ENCODE data around the gene CAMKMT.
"Not testable (repeated sequence)": the region's sequence is repeated elsewhere in the genome, so short reads cannot be mapped to it uniquely, and the experiment has no call there.

CAMKMT gene

GRCh38 chr2:44360749-44361329, 908 bp upstream of the CAMKMT start:
- no peak for DNase-seq (ENCODE audit: low read depth in 1 of 2, low spot score in 1 of 2)

GRCh38 chr2:44362207-44363015, 664 bp downstream of the CAMKMT start:
- peak; percentile 5 to 11 for DNase-seq (ENCODE audit: low read depth in 1 of 2, low spot score in 1 of 2)

- DNase-seq (ENCODE audit: low read depth in 1 of 2, low spot score in 1 of 2): no peak
Observed at GRCh38 chr2:44364604-44365003, 2.9 kb downstream of the CAMKMT start.

- no peak for DNase-seq (ENCODE audit: low read depth in 1 of 2, low spot score in 1 of 2)
Observed at GRCh38 chr2:44367591-44367990, 5.8 kb downstream of the CAMKMT start.

- no peak for DNase-seq (ENCODE audit: low read depth in 1 of 2, low spot score in 1 of 2)
Observed at GRCh38 chr2:44369392-44369791, 7.6 kb downstream of the CAMKMT start.

GRCh38 chr2:44371445-44371844, 9.7 kb downstream of the CAMKMT start:
- no peak for DNase-seq (ENCODE audit: low read depth in 1 of 2, low spot score in 1 of 2)

- no peak for DNase-seq (ENCODE audit: low read depth in 1 of 2, low spot score in 1 of 2)
Observed at GRCh38 chr2:44372246-44372645, 10.5 kb downstream of the CAMKMT start.

- no peak for DNase-seq (ENCODE audit: low read depth in 1 of 2, low spot score in 1 of 2)
Observed at GRCh38 chr2:44377486-44377885, 15.7 kb downstream of the CAMKMT start.

- not testable (repeated sequence) for DNase-seq (ENCODE audit: low read depth in 1 of 2, low spot score in 1 of 2)
Observed at GRCh38 chr2:44385226-44385625, 23.5 kb downstream of the CAMKMT start.

GRCh38 chr2:44388877-44389276, 27.1 kb downstream of the CAMKMT start:
- no peak for DNase-seq (ENCODE audit: low read depth in 1 of 2, low spot score in 1 of 2)

GRCh38 chr2:44389895-44390294, 28.1 kb downstream of the CAMKMT start:
- no peak for DNase-seq (ENCODE audit: low read depth in 1 of 2, low spot score in 1 of 2)

GRCh38 chr2:44392338-44392943, 30.7 kb downstream of the CAMKMT start:
- no peak for DNase-seq (ENCODE audit: low read depth in 1 of 2, low spot score in 1 of 2)

- DNase-seq (ENCODE audit: low read depth in 1 of 2, low spot score in 1 of 2): no peak
Observed at GRCh38 chr2:44397447-44398175, 35.9 kb downstream of the CAMKMT start.

- no peak for DNase-seq (ENCODE audit: low read depth in 1 of 2, low spot score in 1 of 2)
Observed at GRCh38 chr2:44398243-44398897, 36.6 kb downstream of the CAMKMT start.

GRCh38 chr2:44420725-44421124, 59.0 kb downstream of the CAMKMT start:
- DNase-seq (ENCODE audit: low read depth in 1 of 2, low spot score in 1 of 2): no peak

GRCh38 chr2:44424211-44424610, 62.5 kb downstream of the CAMKMT start:
- DNase-seq (ENCODE audit: low read depth in 1 of 2, low spot score in 1 of 2): no peak

GRCh38 chr2:44429034-44429433, 67.3 kb downstream of the CAMKMT start:
- DNase-seq (ENCODE audit: low read depth in 1 of 2, low spot score in 1 of 2): no peak

- DNase-seq (ENCODE audit: low read depth in 1 of 2, low spot score in 1 of 2): no peak
Observed at GRCh38 chr2:44430342-44430741, 68.6 kb downstream of the CAMKMT start.

GRCh38 chr2:44433895-44434294, 72.1 kb downstream of the CAMKMT start:
- DNase-seq (ENCODE audit: low read depth in 1 of 2, low spot score in 1 of 2): no peak

- DNase-seq (ENCODE audit: low read depth in 1 of 2, low spot score in 1 of 2): no peak
Observed at GRCh38 chr2:44441200-44441599, 79.5 kb downstream of the CAMKMT start.

- DNase-seq (ENCODE audit: low read depth in 1 of 2, low spot score in 1 of 2): no peak
Observed at GRCh38 chr2:44442019-44442418, 80.3 kb downstream of the CAMKMT start.
